GM21619 (cell line): ENCODE measurements around the gene AKAP5.

ENCODE experiments used
- ATAC-seq: cut with Tn5 transposase; IDR thresholded peaks from one replicate; pipeline ENCODE4 v1.9.1; 2021; ENCODE audit not compliant: unreplicated experiment

Gene AKAP5

DNA sequence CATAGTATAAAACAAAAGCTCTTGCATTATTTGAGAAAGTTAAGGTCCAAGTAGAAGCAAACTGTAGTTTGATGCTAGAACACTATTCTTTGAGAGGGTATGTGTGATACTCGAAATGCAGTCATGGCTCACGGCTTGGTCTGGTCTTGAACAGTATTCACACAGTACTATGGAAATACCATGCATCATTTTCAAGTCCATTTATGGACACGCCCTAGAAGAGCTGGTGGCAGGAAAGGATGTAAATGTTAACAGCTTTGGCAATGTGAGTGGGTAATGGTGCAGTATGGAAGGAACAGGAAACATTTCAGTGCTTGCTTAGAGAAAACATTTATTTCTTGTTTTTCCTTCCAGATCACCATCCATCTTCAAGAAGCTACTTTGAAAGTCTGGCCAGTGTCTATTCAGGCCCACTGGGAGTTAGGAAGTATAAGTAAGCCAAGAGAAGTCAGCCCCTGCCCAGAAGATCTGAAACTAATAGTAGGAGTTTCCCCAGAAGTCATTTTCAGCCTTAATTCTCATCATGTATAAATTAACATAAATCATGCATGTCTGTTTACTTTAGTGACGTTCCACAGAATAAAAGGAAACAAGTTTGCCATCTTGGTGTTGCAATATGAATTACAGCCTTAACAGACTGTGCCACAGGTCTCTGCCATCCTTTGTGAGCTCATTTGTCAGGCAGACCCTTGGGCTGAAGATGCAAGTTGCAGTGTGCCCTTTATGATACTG lies 5.7 kb upstream of the AKAP5 start:
- ATAC-seq = no peak

DNA sequence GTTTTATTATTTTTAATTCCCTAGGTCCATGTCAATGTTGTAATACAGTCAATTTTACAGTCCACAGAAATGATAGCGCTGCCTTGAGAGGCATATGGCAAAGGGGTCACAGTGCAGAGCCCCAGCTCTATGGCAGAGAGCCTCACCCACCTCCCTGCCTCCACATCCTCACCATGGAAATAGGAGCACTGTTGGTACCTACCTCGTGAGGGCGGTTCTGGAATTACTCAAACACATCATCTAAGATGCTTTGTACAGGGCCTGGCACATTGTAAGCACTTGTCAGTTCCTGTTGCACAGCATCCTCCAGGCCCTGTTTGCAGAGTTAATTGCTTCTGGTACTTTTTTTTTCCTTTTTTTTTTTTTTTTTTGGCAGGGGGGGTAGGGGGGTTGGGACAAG lies 4.1 kb upstream of the AKAP5 start:
- ATAC-seq = no peak

DNA sequence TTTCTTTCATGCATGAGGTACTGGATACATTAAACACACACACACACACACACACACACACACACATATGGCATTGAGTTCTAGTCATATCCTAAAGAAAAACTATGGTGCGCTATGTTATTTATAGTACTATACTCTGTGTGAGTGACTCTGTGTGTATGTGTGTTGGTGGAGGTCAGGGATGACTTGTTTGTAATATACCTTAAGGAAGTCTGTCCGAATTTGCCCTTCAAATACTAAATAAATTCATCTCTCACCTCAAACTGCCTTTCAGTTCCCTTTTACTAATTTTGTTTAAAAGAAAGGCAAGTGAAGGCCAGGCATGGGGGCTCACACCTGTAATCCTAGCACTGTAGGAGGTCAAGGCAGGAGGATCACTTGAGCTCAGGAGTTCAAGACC lies 2.1 kb upstream of the AKAP5 start:
- ATAC-seq = no peak

DNA sequence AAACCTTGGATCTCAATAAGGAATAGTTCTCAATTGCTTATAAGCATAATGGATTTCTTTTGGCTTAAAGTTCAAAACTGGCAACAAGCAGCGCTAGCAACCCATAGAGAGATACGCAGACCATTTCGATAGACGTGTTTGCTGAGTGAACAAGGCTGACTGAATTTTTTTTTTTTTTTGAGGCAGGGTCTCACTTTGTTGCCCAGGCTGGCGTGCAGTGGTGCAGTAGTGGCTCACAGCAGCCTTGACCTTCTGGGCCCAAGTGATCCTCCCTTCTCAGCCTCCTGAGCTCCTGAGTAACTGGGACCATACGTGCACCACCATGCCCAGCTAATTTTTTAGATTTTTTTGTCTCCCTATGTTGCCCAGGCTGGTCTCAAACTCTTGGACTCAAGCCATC lies 1.4 kb upstream of the AKAP5 start:
- no peak for ATAC-seq

DNA sequence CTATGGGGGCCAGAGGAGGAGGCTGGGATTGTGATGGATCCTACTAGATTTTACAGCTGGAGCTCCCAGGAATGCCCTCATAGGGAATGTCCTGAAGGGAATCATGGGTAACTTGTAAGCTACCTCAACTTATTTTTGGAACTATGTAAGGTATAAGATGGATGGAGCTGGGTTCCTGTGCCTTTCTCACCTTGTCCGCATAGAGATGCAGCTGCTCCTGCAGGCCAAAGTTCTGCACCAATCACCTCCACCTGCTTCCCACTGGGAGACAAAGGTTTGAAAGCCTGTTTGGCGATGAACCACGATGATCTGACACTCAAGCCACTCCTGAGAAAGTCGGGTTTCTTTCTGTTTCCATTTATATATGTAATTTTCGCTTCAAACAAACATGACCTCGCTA lies 648 bp upstream of the AKAP5 start:
- no peak for ATAC-seq

DNA sequence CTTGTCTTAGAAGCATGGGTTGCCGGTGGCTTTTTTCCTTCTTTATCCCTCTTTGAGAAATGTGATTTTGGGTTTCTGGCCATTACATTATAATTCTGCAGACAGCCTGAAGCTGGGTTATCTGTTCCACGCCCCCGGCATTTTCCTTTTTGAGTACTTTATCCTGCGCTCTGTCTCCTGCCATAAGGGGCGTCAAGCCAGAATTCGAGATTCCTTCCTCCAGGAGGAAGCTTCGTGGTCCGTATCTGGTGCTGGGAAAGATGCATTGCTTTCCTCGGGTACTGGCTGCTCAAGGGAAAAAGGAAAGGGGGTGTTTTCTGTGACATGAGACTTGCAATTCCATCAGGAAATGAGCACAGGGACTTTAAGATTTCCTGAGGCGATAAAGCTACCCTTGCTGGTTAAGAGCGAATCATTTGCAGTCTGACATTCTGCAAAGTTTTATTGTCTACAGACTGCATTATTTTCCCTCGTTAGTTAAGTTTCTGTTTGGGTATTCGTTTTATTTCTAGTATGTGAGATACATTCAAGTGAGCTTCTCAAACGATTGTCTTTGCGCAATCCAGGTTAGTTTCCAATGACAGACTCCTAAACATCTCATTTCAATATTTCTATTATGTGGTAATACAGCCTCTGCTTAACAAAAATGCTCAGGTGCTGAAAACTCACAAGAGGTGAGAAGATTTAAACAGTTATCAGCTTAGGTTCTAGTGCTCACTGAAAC lies 694 bp downstream of the AKAP5 start:
- ATAC-seq = no peak

DNA sequence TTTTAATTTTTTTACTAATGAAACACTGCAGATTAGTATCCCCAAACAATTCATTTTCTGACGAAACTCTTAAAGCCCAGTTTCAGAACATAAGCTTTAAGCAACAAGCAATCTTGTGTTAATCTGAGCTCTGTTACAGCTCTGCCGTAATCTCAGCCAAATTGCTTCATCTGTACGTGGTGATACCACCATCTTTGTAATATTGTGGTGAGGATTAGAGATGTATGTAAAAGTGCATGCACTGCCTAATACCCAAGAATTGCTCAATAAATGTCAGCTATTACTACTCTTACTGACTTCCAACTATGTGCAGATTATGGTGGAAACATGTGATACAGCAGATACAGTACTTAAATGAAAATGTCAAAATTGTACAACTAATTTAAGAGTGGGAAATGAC lies 1.8 kb downstream of the AKAP5 start:
- ATAC-seq = no peak

DNA sequence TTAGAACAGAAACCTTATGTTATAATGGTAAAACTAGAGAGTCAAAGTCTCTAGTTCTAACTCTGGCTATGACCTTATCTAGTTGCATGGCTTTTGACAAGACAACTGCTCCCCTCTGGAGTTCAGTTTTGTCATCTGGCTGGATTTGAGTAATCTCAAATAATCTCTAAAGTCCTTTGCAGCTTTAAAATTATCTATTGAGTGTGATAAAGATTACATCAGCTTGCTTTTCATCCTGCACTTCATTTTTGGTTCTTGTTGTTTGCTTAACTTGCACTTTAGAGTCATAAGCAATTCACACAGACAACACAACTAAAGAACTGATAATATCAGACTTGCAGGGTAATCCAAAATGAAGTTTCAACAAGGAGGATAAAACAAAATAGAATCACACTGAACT lies 2.3 kb downstream of the AKAP5 start:
- no peak for ATAC-seq

DNA sequence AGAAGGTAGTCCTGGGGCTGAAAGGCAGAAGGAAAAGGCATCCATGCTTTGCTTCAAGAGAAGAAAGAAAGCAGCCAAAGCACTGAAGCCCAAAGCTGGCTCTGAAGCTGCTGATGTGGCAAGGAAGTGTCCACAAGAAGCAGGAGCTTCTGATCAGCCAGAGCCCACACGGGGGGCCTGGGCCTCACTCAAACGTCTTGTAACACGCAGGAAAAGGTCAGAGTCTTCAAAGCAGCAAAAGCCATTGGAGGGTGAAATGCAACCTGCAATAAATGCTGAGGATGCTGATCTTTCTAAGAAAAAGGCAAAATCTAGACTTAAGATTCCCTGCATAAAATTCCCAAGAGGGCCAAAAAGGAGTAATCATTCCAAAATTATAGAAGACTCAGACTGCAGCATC lies 3.2 kb downstream of the AKAP5 start:
- no peak for ATAC-seq

DNA sequence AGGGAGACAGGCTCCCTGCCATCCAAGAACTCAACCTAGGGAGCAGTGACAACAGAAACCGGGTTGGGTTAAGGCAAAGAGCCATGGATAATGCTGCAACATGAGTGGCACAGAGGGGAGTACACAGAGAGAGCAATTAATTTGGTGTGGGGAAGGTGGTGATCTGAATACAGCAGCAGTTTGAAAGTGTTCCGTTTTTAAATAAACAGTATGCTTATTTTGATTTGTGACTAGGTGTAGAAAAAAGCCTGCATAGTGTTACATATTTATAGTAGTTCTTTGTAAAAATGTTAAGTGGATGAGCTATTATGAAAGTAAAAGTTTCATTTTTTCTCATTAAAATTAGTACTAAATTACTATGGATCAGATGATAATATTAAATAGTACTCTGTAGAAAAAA lies 8.7 kb downstream of the AKAP5 start:
- ATAC-seq = no peak

DNA sequence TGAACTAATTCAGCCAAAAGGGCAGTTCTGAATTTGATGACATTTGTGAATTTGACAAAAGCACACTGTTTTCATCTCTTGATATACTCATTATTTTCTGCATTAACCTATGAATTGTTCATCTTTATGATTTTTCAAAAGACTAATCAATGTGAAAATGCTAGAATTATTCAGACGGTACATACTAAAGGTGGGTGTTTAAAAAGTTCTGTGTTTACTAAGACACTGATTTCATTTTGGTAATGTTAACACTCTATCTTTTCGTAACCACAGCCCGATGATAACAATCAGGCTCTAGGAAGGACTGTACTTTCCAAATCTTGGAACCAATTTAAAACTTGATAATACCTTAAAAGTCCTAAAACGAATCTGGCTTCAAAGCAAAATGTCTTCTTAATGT lies 9.4 kb downstream of the AKAP5 start:
- no peak for ATAC-seq

DNA sequence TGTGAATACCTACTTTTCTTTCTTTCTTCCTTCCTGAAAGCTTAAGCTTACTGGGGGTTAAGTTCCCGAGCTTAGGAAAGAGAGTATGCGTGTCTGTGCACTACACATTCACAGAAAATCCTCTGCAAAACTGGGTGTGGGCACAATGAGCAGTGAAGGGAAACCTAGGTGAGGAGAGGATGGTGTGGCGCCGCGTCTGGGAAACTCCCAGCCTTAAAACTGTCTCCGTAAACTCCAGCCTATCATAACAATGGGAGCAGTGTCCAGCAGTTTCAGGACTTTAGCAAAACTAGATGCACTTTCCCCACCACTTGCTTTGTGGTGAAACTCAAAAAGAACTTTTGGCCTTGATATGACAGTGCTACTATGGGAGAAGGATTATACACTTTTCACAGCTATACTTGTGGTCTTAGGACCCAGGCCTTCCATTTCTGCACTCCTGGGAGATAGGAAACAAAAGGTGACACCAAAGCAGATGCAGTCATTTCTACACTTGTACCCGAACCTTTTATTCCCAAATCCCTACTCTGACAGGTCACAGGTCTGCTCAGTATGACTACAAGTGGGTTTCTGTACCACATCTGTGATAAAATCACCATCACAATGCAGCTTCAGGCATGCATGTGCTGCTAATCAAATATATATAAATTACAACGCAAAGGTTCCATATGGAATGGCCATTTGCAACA lies 10.4 kb downstream of the AKAP5 start:
- ATAC-seq = no peak

DNA sequence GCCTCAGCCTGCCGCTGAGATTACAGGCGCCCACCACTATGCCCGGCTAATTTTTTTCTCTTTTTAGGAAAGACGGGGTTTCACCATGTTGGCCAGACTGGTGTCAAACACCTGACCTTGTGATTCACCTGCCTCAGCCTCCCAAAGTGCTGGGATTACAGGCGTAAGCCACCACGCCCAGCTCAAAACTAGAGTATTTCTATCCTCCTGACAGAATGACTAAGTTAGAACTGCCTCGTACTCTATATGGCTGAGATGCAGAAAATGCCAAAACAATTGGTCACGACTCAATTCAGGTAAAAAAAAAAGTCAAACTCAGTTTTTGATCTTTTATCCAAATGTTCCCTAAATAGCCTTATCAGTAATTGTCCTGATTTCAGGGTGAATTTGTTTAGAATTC lies 11.1 kb downstream of the AKAP5 start:
- no peak for ATAC-seq

DNA sequence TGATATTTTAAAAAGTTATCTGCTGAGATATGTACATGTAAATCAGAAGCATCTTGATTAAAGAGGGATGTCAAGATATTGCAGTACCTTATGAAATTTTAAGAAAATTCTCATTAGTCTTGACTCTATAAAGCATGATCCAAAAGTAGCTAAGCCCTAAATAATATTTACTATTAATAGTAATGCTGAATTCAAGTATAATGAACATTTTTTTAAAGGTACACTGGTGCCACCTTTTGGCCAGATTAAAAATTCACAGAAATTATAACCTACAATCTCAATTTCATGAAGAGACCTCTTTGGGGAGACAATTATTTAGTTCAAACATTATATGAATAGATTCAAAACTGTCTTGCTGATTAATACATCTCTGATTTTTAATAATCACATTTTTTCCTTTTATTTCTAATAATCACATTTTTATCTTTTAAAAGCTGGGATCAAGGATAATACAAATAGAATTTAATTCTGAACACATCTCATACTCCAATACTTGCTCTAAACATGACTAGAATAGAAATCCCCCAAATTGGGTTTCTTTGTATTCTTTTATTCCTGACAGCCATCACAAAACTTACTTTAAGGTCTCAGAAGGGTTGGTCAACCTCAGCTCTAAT lies 13.4 kb downstream of the AKAP5 start:
- no peak for ATAC-seq

DNA sequence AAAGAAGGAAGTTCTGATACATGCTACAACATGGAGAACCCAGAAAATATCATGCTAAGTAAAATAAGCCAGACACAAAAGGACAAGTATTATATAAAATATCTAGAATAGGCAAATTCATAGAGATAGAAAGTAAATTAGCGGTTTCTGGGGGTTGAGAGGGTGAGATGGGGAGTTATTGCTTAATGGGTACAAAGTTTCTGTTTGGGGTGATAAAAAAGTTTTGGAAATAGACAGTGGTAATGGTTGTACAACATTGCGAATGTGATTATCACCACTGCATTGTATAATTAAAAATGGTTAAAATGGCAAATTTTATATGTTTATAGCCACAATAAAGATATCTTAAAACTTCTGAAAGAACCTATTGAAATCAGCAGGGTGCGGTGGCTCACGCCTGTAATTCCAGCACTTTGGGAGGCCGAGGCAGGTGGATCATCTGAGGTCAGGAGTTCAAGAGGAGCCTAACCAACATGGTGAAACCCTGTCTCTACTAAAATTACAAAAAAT lies 23.3 kb downstream of the AKAP5 start:
- no peak for ATAC-seq

DNA sequence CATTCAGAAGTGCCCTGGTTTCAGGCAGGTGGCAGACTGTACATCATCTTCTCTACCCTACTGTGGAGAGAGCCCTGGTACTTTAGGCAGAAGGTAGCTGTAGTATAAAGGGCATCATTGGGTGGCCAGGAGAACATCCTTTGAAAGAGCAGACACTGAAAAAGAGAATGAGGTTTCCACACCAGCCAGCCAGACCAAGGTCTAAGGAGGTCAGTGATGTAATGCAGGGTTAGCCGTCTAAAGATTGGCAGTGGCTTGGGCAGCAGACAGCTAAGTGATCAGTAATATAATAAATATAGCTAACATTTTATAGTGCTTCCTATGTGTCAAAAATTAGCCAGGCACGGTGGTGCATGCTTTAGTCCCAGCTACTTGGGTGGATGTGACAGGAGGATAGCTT lies 26.3 kb downstream of the AKAP5 start:
- ATAC-seq = no peak

DNA sequence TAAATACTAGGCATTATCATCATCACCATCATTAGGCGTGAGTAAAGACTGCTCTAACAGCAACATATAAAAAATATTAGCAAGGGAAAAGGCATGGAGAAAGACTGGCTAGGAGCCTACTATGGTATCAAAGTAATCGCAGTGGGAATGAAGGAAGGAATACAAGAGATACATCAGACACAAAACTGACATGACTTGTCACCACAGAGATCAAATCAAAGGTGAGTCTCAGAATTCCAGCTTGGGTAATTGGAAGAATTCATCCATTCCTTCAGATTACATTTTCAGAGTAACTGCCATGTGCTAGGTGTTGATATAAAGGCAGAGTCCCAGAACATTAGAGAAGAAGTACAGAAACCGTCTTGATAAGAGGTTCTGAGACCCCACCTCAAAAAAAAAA lies 28.2 kb downstream of the AKAP5 start:
- no peak for ATAC-seq

DNA sequence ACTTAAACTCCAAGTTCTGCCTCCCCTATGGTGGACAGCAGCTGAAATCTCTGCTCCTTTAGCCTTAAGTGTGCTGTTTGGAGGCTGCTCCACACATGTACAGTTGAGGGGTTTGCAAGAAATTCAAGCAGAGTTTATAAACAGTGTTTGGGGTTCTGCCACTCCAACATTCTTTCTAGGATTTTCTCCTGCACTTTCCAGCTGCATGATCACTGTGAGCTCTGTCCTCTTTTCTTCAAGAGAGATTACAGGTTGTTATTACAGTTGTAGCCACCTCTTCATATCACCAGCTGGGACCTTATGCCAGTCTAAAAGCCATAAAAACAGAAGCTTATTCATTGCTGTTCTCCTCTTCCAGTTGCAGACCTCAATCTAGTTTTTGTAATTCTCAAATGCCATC lies 30.0 kb downstream of the AKAP5 start:
- ATAC-seq = no peak

DNA sequence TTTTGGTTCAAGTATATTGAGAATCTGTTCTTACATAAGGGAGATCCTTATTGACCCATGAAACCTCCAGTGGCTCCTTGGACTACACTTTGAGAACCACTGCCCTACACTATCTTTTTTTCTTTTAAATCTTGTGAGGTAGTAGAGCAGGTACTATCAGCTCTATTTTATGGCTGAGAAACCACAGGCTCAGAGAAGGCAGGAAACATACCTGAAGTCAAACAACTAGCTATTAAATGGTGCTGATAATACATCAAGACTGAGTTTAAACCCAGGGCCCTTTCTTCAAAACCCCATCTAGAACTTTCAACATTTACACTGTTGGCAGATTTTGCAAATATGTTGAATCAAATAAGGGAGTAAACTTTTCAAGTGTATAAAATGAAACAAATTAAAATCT lies 31.5 kb downstream of the AKAP5 start:
- ATAC-seq = no peak

DNA sequence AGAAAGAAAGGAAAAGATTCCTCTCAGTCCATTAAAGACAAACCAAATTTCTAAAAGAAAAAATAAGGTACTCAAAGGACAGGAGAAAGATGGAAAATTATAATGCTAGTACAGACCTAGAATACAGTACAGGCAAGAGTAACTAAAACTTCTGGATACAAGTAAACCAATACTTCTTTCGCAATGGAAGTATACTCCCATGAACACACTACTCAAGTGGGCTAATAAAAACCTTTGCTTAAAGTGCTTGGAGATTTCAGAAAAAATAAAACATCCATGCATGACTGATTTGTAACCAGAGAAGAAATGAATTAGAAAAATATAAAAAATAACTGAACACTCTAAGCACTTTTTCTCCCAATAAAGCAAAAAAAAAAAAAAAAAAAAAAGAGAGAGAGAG lies 34.8 kb downstream of the AKAP5 start:
- no peak for ATAC-seq

DNA sequence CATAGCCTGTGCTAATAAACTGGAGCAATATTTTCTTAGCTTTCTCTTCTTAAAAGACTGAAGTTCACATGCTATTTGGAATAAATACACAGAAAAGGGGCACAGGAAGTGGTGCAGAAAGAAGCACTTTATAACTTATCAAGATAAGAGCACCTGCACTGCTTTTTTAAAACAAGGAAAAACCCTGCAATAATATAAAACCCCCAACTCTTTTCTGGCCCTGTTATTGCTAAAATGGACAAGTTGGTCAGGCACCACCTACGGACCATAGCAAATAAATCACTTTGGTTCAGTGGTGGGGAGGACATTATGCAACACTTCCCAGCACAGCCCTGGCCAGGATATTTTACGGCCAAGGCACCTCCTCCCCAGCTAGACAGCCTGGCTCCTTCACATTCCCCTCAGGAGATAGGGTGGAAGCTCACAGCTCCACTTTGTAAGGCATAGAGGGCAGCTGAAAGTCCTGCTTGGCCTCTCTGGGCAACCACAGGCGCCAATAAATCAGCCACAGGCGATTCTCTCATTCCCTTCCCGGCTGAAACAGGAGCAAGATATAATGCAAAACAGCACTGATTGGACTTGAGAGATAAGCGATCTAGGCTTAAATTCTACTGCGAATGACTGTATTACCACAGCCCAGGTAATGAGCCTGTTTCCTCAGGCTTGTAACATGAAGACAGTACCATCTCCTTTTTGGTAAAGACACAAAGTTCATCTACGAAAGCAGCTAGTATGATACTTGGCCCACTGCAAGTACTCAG lies 36.3 kb downstream of the AKAP5 start:
- no peak for ATAC-seq
